GM21786 (cell line): ENCODE measurements around the gene OR2S2.

Experiments
- ATAC-seq: cut with Tn5 transposase; IDR thresholded peaks from one replicate; pipeline ENCODE4 v1.9.1; 2021; ENCODE audit not compliant: unreplicated experiment

Gene OR2S2

DNA sequence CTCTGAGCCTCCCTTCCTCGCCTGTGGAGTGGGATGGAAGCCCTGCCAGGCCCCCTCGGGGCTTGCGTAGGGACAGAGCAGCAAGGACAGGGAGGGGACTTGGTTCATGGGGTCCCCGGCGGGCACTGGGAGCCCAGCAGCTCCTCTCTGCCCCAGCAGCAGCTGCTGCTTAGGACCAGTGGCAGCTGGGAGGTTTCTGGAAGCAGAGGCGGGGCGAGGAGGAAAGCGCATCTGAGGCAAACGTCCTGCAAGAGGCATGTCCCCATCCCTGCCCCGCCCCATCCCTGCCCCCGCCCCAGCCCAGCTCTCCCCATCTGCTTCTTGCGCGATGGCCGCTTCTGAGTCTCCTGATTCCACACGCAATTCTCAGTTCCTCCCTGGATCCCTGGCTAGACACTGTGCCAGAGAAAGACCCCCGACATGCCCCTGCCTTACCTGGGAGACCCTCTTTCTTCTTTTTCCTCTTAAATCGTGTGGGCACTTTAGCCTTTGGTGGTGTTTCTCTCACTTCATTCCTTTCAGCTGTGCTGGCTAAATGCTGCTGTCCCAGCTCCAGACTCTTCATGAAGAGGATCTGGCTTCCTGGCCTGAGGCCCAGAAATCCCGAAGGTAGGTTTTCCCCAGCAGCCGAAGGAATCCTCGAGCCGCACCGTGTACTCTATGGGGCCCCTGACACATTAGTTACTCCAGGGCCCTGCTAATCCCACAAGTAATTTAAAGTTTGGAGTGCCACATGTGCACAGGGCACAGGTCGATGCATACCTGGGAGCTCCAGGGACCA lies 4.4 kb upstream of the OR2S2 start:
- no peak for ATAC-seq

- ATAC-seq: no peak
These were observed 2.2 kb upstream of the OR2S2 start for GRCh38 chr9:35960039-35960655.

DNA sequence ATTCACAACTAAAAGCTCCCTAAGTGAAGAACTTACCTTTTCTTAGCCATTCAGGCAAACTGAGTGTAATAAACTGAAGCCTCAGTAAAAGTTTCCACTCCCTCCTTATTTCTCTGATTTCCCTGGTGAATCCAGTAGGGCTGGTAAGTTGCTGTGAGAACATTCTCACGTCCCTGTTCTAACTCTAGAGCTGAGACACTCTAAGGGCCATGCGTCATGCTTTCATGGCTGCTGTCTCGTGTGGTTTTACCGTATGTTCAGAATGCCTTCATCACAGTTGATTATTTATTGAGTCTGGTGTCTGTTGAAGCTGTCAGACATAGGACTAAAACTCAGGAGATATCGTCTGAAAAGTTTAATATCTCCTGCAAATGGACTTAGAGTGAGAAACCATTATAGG lies 1.3 kb downstream of the OR2S2 start:
- no peak for ATAC-seq

DNA sequence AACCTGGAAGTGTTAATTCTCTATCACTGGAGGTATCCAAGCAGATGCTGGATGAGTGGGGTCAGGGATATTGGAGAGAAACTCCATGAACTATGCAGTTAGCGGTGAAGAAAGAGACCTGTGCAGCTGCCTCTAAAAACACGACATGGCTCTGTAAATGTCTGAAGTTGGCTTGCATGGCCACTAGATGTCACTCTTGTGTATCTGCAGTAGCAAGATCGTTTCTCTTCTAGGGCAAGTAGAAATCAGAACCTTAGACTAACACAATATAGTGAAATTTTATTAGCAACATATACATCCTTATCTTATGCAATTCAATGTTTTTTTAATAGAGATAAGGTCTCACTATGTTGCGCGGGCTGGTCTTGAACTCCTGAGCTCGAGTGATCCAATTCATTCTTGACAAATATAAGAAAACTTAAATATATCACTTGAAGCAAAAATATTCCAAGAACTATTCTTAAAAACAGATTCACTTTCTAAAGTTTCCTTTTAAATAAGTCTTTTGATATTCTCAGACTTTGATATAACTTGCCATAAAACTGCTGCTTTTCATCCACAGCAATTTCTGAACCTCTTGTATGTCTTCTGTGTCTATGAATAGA lies 2.9 kb downstream of the OR2S2 start:
- no peak for ATAC-seq

GRCh38 chr9:35952526-35953191 lies 5.3 kb downstream of the OR2S2 start:
- ATAC-seq: no peak

DNA sequence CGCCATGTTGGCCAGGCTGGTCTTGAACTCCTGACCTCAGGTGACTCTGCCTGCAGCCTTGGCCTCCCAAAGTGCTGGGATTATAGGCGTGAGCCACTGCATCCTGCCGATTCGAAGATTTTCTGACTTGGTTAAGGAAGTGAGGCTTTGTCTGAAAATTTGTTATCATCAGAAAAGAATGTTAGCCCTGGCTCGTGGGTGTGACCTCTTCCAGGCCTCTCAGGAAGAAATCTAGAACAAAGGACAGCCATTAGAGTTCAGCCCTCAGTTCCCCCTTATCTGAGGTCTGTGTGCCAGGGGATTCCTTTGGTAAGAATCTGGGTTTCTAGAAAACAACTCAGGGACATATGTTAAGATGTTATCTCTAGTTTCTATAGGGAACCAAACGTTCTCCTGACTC lies 6.2 kb downstream of the OR2S2 start:
- no peak for ATAC-seq

GRCh38 chr9:35948901-35949318 lies 9.0 kb downstream of the OR2S2 start:
- ATAC-seq: no peak

DNA sequence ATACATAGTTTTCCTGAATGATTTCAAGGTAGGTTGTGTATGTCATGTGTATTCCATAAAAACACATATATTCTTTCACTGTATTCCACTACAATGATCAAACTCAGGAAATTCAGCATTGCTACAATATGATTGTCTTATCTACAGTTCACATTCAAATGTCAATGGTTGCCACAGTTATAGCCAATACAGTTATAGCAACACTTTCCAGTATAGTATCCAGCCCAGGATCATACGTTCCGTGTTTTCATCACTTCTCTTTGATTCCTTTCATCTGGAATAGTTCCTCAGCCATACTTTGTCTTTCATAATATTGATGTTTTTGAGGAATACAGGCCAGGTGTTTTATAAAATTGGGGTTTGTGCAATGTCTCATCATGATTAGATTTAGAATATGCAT lies 9.5 kb downstream of the OR2S2 start:
- ATAC-seq: no peak

GRCh38 chr9:35945341-35946018 lies 12.5 kb downstream of the OR2S2 start:
- no peak for ATAC-seq

DNA sequence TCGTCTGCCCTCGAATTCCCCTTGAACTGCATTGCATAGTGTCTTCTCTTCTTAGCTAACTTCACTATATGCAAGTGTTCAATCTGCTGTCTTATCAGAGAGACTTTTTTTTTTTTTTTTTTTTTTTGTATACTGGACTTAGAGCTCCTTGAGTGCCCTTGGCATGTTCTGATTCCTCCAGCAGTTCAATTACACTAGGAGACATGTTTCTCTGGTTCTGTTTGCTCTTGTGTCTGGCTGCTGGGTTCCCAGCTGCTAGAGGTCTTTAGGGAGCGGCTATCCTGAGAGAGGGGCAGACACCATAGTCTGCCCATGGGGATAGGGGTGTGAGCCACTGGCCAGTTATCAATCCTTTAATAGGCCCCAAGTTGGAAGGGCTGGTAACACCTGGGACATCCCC lies 13.1 kb downstream of the OR2S2 start:
- no peak for ATAC-seq

- ATAC-seq: no peak
These were observed 13.8 kb downstream of the OR2S2 start for GRCh38 chr9:35944173-35944572.

- no peak for ATAC-seq
These were observed 15.7 kb downstream of the OR2S2 start for GRCh38 chr9:35942286-35942685.

DNA sequence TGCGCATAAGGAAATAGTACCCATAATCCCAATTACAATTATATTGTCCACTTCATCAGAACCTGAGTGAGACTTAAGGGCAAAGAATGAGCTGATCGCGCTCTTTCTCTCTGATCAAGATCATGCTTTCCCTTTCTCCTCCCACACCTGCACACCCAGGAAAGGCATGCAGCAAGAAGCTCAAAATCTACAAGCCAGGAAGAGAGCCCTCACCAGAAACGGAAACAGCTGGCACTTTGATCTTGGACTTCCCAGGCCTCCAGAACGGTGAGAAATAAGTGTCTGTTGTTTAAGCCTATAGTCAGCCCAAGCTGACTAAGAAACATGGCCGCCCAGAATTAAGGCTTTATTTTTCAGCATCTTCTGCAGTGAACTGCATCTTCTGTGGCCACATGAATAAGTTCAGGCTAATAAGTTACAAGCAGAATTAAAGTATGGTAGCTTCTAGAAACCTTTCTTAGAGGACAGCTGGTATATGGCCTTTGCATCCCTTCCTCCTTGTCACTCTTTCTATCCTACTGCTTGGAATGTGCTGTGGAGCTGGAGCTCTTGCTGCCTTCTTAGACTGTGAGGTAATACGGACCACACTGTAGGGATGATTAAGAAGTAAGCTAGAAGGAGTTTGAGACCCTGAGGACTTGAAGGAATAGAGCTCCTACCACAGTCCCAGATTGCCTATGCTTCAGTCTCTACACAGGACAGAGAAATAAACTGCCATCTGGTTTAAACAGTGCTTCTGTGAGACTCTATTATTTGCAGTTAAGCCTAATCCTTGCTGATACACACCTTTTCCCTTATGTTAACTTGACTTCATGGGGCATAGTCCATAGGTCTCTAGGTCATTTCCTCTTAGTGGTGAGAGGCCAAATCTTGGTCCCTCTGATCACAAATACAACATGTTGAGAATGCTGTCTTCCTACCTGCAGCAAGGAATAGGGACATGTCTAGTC lies 17.2 kb downstream of the OR2S2 start:
- ATAC-seq: no peak

DNA sequence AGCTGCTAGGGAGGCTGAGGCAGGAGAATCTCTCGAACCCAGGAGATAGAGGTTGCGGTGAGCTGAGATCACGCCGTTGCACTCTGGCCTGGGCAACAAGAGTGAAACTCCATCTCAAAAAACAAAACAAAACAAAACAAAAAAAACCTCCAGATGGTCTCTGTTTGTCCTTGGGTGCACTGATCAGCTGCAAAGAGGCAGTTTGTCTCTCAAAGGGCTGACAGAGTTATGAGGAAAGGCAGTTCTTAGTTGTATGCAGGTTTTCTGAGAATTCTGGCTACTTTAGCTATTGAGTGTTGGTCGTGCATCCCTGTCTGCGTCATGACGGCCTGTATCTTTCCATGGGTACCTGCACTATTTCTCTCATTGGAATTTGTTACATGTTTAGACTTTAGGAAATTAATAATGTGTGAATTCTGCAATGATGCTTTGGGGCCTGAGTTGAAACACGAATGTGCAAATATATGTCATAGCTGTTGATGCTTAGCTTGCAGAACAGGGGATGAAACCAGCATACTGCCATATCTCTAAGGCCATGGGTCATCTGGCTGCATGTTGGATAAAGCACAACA lies 18.2 kb downstream of the OR2S2 start:
- no peak for ATAC-seq

GRCh38 chr9:35938474-35939356 lies 19.2 kb downstream of the OR2S2 start:
- ATAC-seq: no peak

- ATAC-seq: no peak
These were observed 20.7 kb downstream of the OR2S2 start for GRCh38 chr9:35937227-35937626.

DNA sequence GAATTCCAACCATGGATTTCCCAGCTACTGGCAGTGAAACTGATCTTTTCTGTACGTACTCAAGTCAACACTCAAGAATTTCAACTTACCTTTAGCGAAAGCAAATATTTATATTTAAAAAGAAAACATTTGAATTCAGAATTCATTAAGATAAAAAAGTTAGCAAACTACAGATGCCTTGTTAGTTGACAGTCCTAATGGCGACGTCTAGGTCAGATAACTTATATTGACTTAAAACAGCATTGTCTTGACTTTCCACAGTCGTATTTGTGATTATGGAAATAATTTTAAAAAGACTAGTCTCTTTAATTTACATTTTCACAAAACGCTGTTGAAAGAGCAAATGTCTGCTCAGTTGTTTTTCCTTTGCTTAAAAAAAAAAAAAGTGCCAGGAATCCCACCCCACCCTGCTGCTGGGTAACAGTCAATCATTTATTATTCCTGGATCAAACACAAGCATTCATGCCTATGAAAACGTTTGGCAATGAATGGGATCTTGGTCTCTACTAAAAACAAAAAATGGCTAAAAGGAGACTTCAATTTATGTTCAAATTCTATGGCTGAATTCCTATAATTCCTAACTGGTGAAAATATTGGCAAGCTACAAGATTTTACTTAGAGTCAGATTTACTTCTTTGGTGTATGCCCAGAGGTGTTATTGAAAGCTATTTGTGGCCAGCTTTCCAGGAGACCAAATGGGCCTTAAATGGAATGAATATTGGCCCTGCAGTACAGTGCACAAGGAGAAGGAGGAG lies 22.0 kb downstream of the OR2S2 start:
- ATAC-seq: no peak

GRCh38 chr9:35935261-35935660 lies 22.7 kb downstream of the OR2S2 start:
- no peak for ATAC-seq
